Stimulated activated CD8-positive, alpha-beta memory T cell treated with anti-CD3 and anti-CD28 coated beads, Interleukin-12 subunit alpha, Interleukin-12 subunit beta, amount 100 ng/mL, for 24 hours (primary cell): ENCODE data around the gene NPAS2.

Source experiments
- DNase-seq: peaks from one replicate; pipeline ENCODE4 v3.0.0-alpha.2; 2020; ENCODE audit errors: extremely low read depth

NPAS2 gene

GRCh38 chr2:100793982-100794381 lies 26.0 kb upstream of the NPAS2 start:
- DNase-seq = no peak

GRCh38 chr2:100796499-100797100 lies 23.3 kb upstream of the NPAS2 start:
- DNase-seq = no peak

- DNase-seq = no peak
Observed at GRCh38 chr2:100799686-100800085, 20.3 kb upstream of the NPAS2 start.

DNA sequence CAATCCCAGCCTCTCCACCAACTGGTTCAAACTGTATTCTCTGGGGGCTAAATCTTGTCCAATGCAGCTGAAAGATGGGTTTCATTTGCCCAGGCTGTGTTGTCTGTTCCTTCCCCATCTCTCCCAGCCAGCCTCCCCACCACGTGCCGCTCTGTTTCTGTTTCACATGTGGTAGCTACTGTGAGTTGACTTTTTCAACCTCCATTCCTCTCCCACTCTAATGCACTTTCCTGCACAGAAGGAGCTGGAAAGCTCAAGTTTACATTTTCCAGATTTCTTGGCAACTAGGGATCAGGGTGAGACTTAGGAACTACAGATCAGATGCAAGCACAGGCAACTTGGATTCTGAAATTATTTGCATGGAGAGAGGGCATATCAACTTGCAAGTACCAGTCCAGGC lies 19.0 kb upstream of the NPAS2 start:
- DNase-seq = no peak

GRCh38 chr2:100801402-100801801 lies 18.5 kb upstream of the NPAS2 start:
- no peak for DNase-seq

DNA sequence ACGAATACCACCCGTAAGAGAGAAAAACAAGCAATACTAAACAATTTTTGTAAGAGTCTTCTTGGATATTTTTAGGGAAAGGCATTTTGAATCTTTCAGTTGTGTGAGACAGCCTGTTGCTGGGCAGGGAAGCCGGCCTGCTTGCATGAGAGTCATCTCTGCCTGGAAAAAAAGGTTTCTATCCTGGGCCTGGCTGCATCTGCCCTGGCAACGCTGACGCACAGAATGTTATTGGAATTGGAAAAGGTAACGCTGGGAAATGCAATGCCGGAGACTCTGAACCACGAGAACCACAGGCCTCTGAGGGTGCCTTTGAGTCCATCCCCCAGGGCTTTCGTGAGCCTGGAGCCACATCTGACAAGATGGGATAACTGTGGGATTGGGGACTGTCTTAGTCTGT lies 17.9 kb upstream of the NPAS2 start:
- DNase-seq = no peak

- no peak for DNase-seq
Observed at GRCh38 chr2:100803334-100803733, 16.6 kb upstream of the NPAS2 start.

- DNase-seq = no peak
Observed at GRCh38 chr2:100806550-100806949, 13.4 kb upstream of the NPAS2 start.

DNA sequence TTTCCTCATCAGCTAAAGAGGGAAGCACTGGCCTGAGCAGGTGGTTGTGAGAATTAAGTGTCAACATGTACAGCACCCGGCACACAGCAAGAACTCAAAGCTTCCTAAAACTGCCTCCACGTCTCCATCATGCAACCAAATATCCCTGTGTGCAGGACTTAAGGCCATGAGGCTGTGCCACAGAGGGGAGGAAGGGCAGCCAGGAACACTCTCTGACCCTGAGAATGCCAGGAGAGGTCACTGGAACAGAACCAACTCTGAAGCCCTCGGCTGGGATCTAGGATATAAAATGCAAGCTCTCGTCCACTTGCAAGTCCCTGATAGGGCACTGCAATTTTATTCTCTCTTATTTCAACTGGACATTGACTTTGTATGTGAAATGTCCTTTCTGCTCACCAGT lies 12.2 kb upstream of the NPAS2 start:
- DNase-seq = no peak

DNA sequence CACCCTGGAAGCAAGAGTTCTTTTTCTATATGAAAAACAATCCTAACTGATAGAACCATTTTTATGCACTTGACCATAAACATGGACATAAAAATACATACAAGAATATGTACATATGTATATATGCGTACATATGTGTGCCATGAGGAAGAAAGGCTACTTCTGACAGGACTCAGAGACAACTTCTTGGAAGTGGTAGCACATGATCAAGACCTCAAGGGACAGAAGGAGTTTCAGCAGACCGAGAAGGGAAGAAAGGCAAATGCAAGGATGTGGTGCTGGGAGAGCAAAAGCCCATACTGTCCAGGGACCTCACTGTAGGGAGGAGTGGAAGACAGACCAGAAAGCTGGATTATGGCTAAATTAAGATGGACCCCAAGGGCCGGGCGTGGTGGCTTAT lies 11.4 kb upstream of the NPAS2 start:
- no peak for DNase-seq

- no peak for DNase-seq
Observed at GRCh38 chr2:100809506-100809905, 10.4 kb upstream of the NPAS2 start.

DNA sequence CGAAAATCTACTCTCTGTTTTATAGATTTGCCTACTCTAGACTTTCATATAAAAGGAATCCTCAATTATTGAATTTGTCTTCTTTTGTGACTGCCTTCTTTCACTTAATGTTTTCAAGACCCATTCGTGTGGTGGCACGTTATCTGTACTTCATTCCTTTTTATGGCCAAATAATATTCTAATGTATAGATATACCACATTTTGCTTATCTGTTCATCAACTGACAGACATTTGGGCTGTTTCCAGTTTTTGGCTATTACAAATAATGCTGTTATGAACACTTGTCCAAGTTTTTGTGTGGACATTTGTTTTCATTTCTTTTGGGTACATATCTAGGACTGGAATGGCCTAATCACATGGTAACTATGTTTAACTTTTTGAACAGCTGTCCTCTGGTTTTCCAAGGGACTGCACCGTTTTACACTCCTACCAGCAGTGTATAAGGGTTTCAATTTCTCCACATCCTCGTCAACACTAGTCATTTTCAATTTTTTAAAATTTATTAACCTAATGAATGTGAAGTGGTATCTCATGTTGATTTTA lies 9.3 kb upstream of the NPAS2 start:
- DNase-seq = no peak

DNA sequence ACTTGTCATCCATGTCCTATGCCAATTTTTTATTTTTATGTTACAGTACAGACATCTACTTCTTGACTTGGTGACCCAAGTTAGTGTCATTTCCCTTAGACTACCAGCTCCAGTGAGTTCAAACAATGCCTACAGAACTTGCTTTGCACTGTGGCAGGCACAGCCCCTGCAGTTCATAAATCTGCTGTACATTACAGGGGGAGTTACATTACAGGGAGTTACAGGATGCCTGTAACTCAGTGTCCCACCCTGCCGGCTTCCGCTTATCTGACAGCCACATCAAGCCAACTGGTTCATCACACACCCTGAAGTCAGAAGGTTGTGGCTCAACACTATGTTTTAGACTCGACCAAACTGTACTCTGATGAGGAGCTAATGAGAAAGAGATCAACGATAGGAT lies 7.8 kb upstream of the NPAS2 start:
- no peak for DNase-seq

DNA sequence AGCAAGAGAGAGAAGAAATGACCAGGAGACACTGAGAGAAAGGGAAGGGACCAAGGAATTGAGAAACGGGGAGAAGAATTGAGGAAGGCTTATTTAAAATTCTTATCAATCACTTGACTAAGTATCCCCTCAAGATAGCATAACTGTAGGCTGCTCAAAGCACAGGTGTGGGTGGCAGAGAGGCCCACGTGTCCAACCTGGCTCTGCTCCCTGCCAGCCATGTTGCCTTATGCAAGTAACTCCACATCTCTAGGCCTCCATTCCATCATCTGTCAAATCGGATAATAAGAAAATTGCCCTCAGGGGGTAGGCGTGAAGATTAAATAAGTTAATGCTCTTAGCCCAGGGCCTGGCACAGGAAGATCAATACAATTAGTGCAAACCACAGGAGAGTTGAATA lies 7.4 kb upstream of the NPAS2 start:
- no peak for DNase-seq

DNA sequence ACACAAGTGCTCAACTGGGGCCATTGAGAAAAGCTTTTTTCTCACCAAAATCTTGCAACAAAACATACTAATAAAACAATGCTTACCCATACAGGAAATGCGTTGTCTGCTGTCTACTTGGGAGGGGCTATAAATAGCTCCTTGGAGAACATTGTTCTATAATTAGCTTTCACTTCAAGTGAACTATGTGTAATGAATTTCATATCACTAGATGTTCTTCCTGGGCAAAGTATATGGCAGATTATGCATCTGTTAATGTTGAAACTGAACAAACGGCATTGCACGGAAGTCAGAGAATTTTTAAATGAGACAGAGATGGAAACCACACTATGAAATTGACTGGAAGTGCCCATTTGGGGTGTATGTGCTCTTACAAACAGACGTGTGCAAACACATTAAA lies 6.4 kb upstream of the NPAS2 start:
- DNase-seq = no peak

- DNase-seq = no peak
Observed at GRCh38 chr2:100814043-100814442, 5.9 kb upstream of the NPAS2 start.

DNA sequence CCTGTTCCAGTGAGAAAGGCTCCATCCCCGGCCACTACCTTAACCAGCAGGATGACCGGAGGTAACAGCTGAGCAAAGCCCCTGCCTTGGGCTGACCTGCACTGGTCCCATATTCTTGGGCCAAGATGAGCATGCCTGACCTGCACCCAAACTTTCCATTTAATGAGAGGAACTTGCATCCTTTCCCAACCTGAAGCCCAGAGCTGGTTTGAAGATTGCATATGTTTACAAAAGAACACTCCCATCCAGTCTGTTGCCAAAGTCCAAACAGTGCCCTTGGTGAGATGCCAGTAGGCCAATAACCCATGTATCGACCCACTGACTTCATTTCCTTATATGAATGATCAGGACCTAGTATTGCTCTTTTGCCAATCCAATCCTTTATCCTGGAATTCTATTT lies 5.5 kb upstream of the NPAS2 start:
- DNase-seq = no peak

DNA sequence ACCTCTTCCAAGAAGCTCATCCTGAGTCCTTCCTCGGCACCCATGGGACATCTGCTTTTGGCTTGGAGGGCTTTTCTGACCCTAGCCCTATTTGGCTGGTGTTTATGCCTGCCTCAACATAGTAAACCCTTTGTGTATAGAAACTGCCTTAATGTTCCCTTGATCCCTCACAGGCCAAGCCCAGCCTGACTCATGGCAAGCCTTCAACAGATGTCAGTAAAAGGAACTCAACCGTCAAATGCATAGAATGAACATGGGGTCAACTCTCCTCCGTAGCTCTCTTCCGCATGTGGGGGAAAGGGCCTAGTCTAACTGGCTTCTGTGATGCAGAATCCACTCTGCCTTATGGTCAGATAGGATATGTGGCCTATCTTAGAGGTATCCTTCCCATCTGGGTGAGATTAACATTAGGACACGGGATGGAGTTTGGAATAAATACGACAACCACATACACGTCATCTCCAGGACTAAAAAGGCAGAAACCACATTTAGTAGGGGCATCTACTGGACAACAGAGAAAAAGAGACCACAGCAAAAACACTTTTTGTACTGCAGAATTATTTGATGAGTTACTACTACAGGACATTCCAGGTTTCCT lies 2.5 kb upstream of the NPAS2 start:
- no peak for DNase-seq

DNA sequence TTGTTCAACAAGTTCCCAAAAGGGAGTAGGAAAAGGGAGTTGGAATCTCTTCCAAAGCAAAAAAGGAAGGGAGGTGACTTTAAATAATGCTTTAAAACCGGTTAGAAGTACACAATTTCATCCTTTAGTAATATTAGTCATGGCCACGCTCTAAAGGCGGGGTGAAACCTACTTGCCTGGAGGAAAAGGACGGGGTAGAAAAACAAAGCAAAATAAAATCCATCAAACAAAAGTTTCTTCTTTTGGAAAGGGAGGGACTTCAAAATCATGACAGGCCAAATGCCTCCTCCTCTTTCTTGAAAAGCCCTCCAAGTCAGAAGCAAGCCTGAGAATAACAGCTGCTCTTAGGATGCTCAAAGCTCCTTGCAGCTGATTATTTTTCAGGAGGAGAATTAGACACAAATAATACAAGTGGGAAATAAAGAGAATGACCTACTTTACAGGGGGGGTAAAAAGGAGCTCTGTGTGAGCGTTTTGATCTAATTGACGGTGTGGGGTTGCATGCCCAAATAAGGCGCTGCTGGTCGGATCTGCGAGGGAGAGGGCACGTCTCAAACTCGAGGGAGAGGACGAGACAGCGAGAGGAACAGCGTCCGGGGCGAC lies 1.8 kb upstream of the NPAS2 start:
- DNase-seq = no peak

DNA sequence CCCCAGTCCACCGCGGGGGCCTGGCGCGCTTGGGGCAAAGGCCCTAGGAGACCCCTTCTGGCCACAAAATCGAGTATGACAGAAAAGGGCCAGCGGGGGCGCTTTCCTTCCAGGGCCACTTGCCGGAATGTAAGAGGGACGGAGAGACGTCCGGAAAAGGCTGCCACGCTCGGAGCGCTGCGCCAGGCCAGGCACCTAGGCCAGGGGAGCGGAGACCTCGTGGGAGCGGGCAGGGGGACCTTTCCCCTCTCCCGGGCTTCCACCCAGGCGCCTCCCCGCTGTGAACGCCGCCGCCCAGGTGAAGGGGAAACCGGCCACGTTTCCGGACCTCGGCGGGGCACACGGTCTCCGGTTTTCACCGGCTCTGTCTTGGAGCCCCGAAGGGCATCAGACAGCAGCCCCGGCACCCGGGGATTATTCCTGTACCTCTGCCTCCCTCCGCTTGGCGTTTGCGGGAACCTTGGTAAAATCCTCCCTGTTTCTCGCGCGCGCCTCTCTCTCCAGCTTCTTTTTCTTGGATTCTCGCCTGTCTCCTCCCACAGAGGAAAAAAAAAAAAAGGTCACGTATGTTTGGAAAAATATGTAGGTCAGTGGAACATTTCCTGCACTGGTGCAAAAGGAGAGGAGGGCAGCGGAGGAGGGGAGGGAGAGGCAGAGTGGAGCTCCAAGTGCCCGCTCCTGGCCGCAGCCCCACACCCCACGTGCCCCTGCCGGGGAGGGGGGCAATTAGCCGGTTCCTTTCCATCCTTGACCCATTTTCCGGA lies 1.2 kb upstream of the NPAS2 start:
- DNase-seq = no peak

DNA sequence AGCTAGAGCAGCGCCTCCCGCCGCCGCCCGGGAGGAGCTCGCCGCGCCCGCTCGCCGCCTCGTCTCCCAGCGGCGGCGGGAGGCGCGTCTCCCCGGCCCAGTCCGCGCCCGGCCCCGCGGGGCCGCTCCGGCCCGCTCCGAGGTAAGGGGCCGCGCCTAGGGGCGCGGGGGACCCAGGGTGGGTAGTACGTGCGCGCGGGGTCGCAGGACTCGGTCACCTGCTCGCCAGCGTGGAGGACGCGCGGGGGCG lies 259 bp downstream of the NPAS2 start:
- no peak for DNase-seq

DNA sequence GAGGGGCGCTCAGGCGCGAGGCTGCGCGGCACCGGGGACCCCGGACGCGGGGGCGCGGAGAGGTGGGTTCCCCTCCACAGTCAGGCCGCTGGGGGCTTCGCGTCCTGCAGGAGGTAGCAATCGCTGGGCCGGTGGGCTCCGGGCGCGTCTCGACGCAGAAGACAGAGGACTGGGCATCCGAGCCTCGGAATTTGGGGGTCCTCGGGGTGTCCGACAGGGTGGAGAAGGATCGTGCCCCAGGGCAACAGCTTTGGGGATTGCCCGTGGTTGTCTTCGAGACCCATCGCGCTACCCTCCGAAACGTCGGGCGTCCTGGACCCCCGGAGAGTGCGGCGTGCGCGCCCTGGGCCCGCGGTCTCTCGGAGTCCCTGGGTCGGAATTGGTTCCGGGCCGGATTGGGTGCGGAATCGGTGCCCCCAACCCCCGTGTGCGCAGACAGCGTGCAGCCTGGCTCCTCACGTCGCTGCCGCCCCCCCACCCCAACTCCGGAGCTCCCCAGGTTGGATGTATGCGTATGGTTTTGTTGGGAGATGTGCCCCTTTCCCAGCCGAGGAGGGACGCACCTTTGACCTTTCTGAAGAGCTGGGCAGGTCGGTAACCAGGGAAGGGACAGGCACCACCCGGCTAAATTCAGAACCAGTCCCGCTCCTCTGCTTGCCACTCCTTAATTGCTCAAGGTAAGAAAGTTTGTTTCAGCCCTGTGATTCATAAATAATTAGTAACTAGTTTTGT lies 750 bp downstream of the NPAS2 start:
- DNase-seq = no peak
